Anterior cingulate cortex (tissue), 58 donors: ENCODE results near the gene GLB1L.

ENCODE experiments used
- DNase-seq, 58 donors: peaks; one replicate each; lab custom pipeline; 2025; lab: John Stamatoyannopoulos, UW

GLB1L gene

DNA sequence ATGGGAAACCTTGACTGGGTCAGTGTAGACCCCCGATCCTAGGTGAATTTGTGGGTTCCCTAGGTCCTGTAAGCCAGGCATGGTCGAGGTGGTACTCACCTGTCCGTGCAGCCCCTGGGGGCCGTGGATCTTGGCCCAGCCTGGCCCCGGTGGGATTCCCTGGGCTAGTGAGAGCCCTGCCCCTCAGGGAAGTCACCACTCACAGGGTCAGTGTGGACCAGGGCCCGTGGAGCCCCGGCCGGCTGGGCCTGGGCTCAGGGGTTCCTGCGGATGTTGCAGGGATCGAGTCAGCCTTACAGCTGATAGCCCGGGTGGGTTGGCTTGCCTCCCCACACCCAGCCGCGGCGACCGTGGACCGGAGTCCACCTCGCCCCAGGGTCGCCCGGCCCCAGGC is 16.3 kb downstream of the GLB1L start:
- peak in 1 of 58 donors; percentile 67 for DNase-seq

DNA sequence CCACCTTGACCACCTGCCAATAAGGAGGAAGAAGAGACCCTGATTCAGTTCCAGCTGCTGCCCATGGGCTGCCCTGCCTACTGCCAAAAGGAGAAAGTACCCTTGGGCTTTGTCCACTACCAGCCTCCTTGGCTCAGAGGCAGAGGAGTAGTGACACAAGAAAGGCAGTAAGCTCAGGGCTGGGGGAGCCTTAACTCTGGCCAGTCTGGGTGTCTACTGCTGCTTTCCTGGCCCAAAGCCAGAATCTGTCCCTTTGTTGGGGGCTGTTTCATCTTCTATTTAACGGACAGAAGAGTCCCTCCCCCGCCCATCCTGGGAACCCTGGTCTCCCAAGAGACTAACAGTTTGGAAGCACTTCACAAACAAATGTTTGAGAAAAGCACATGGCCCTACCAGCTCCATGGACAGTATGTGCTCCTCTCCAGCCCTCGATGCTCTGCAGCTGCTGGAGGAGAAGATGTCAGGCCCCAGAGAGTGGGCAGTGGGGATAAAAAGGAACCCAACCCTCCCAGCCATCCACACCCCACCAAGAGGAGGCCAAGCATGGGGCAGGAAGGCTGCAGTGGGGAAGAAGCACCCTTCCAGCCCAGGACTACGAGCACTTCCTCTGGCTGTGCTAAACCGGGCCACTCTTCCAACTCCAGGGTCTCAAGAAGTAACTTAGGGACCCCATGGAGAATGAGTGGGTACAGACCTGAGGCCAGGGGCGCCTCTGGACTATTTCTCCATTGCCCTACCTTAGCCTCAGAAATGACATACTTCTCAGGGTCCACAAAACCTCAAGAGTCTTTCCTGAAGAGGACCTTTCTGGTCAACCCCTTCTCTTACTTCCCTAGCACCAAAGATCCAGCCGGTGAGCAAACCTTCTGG is 17.0 kb downstream of the GLB1L start:
- peak in 1 of 58 donors; percentile 44 for DNase-seq

DNA sequence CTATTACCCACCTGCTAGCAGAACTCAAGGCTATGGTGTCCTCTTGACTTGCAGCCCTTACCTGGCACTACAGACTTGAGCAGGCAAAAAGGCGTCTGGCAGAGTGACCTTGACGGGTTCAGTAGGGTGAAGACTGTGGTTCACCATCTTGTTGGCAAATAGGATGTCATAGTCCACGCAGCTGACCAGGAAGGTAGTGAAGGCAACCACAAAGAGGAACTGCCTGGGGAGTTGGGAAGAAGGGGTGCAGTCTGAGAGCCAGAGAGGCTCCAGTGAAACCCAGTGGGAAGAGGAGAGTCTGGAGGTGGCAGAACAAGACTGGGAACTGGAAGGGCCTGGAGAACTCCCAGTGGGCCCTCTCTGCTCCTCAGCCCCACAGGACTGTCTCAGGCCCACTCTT is 19.9 kb downstream of the GLB1L start:
- DNase-seq, result no peak

DNA sequence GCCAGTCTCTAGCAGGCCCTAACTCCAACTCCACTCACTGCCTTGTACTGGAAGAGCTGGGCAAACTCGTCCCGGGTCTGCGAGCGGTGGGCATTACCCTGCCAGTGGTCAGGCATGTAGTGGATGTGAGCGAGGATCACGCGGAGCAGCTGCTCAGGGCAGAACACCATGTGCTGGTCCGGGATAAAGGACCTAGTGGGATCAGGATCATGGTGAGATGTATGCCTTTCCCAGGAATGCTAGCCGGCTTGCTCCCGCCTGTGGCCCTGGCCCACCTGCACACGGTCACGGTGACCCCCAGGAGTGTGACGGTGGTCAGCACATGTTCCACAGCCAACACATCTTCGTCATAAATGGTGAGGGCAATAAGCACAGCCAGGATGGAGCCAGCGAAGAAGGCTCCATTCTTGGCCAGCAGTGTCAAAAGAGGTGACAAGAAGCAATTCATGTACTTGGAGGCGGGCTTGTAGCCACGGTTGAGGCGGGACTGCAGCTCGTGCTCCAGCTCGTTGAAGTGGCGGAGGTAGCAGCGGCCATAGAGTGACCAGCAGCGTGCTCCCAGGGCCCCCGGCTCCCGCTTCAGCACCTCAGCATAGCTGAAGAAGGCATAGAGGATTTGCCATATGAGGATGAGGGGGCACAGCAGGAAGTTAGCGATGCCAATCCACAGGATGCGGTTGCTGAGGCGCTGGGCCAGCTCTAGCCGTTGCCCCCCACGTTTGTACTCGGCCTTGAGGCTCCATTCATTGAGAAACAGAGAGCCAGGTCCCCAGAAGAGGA is 21.2 kb downstream of the GLB1L start:
- no peak for DNase-seq

DNA sequence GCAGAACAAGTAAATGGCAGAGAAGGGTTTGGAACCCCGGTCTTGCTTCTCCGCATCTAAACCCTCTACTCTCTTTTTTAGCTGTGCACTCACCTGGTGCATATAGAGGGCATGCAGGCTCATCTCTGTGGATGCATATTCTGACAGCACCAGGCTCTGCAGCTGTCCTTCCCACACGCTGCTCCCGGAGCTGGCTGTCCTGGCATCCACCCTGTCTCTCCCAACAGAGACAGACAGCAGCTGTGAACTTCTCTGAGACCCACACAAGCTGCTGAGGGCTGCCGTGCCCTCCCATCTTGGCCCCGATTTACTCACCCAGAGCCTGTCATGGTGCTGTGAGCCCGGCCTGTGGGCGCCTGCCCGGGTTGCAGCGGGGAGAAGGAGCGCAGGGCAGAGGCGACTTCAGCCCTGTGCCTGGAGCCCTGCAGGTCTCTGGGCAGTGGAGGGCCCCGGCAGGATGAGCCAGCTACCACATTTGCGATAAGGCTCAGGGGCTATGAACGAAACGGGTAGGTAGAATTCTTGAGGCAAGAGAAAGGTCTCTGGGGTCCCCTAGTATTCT is 23.2 kb downstream of the GLB1L start:
- DNase-seq, result peak in 1 of 58 donors; percentile 8

DNA sequence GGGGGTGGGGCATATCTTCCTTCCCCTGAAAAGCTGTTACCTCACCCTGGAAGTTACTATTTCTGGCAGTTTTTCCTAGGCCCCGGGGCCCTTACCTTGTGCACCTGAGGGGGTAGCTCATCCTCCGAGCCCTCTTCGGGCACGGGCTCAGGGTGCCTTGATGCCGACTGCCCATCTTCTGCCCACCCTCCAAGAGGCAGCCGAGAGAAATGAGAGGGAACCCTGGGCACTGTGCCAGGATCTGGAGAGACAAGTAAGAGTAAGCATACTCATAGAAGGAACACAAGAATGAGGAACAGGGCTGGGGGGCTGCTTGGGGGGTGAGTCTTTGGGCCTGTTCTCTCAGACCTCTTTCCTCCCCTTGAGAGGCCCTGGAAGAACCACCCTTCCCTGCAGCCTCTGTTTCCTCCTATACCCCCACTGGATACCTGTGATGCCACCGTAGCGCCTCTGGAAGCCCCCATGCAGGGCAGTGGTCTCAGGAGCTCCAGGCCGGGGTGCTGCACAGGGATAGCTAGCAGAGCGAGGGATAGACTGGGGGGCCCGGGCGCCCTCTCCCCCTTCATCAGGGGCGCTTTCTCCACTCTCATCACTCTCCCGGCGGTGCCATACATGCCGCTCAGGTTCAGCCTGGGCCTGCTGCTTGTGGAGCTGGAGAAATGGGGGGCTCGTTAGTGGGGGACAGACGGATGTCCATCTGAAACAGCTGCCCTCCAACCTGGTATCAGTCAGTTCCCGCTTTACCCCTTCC is 24.4 kb downstream of the GLB1L start:
- no peak for DNase-seq

DNA sequence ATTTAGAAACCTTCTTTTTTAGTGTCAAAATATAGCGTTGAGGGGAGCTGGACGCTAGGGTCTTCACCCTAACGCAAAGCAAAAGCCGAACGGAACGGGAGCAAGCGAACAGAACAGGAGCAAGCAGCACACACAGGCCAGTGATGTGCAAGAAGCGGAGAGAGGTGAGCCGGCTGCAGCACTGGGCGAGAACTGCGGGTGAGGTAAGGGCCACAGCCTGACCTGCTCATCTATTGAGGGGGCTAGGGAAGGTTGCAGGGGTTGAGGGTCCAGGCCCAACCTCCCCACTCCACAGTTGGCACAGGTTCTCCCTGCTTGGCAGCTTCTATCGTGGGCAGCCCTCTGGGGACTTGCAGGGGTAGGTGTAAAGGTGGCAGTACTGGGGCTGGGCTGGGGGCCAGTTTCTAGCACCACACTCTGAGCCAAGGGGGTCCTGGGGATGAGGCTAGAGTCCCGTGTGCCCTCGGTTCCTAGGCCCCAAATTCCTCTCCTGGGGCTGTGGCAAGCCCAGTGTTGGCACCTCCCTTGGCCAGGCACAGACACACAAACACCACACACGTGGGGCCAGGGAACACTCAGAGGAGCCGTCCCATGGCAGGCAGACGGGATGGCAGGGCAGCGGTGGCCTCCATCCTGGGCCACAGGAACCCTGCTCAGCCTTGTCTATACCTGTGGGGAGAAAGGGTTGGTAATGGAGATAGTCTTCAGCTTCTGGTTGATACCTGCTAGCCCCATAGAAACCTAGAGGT is 25.3 kb downstream of the GLB1L start:
- no peak for DNase-seq

DNA sequence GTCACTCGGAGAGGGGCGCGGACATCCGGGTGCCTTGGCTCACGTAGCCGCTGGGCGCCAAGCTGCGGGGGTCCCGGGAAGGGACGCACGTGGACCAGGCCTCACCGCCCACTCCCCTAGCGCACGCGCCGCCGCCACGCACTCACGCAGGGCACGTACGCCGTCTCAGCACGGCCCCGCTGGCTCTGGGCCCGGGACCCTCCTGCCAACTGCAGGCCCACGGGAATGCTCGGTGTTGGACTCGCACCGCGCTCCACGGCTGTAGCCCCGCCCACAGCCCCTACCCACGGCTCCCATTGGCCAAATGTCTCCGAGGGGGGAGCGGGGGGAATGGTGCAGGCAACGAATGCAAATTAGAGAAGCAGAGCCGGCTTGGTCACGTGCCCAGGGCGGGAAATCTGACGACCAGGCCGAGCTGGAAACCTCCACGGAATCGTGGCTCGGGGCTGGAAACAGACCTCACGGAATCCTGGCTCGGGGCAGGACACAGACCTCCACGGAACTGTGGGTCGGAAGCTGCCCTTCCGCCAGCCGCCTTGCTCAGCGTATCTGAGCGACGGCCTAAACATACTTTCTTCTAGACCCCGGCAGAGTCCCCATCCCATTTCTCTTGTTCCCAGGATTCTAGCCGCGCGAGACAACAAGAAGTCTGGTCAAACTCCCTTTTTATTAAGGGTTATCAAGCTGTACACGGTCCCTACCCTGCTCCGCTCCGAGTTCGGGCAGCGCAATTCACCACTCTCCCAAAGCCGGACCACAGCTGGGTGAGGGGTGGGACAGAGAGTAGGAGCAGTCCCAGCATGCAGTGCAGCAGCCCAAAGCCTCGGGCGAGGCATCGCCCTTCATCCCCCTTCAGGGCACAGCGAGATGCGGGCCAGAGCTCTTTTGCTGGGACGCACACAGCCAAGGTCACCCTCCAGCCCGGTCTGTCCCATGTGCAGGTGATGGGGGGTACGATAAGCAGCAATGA is 26.2 kb downstream of the GLB1L start, which contains the start of gene ABCB6:
ABCB6 (minus strand) TSS at position 227 of the 970 bp plus-strand sequence. CDS start 285 bp downstream, outside the sequence.
- DNase-seq, result peak; percentile 80 to 98 (median 96)

DNA sequence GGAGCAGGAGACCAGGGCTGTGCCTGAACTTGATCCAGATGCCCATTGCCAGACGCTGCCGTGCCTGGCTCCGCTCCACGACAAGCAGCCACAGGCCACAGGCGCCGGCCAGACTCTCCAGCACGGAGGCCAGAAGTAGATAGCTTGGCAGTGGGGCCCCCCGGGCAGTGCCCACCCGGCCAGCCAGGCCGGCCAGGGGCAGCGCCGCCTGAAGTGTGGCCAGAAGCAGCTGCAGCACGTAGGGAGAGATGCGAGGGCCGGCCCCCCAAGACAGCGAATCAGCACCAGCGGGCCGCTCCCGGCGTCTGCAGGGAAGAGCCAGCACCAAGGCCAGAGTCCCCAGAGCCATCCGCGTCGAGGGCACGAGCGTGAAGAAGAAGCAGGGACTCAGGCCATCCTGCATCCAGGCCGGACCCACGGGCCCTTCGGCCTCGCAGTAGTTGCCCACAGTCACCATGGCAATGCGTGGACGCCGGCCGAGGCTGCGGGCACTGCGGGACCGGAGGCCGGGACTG is 27.0 kb downstream of the GLB1L start:
- DNase-seq, result peak in 52 of 58 donors; percentile 34 to 87 (median 75)

DNA sequence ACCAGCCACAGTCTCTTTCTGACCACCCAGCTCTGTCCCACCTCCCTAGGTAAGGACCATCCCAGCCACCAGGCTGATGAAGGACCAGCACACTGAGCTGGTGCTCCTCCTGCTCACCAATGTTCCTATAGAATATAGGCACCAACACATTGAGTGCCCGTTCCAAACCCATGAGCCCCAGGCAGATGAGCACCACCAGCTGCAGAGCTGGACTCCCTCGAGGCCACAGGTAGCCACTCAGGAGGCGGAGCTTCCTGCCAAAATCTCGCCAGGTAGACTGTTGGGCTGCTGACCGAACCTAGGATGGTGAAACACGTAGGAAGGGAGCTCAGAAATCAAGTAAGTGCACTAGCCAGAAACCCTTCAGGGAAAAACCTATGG is 28.7 kb downstream of the GLB1L start:
- DNase-seq, result no peak

DNA sequence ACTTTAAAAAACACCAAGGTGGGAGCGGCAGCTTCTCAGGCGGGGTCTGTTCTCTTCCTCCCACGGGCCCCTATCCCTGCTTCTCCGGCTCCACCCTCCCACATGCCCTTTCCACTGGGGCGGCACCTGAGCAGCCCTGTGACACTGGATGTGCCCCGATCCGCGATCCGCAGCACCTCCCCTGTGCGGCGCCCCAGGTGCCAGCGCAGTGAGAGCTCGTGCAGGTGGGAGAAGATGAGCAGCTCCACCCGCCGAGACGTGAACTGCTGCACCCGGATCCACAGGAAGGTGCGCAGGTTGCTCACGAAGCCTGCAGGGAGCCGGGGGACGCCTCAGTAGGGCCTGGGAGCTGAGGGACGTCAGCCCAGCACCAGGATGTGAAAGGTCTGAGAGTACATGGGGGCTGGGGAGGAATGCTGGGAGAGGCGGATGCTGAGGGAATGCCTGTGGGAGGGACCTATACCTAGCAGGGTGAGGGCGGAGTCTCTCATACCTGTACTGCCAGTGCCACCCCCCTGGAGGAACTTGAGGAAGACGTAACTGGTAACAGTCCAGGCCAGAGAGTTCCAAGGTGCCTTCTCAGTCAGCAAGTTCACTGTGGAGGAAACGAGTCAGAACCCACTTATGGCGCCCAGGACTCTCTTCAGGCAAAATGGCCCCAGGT is 29.2 kb downstream of the GLB1L start:
- DNase-seq, result no peak

DNA sequence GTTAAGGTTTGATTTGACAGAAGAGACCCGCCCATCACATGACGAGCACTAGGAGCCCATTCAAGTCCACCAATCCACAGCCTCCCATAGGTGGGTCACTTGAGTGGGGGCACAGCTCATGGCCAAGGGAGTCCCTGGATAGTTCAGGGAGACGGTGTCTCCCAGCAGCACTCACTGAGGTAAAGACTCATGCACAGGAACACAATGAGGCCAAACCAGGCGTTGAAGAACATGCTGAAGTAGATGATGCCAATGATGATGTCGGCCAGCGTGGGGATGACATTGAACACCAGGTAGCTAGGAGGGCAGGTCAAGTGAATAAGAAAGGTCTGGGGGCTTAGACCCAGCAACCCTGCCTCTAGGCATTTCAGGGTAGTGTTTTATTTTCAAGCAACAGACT is 30.5 kb downstream of the GLB1L start:
- no peak for DNase-seq

DNA sequence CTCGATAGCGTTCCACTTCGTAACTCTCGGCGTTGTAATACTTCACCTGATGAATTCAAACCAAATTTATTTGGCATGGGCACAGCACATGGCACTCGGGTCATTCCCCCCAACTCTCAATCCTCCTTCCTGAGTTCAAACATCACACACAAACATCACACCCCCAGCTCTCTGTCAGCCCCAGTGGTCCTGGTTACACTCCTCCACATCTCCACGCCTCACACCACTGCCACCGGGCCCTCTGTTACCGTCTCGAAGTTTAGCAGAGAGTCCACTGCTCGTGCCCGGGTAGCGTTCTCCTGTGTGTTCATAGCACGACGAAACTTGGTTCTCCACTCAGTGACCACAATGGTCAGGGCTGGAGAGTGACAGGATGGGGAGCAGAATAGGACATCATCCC is 31.1 kb downstream of the GLB1L start:
- DNase-seq, result no peak

DNA sequence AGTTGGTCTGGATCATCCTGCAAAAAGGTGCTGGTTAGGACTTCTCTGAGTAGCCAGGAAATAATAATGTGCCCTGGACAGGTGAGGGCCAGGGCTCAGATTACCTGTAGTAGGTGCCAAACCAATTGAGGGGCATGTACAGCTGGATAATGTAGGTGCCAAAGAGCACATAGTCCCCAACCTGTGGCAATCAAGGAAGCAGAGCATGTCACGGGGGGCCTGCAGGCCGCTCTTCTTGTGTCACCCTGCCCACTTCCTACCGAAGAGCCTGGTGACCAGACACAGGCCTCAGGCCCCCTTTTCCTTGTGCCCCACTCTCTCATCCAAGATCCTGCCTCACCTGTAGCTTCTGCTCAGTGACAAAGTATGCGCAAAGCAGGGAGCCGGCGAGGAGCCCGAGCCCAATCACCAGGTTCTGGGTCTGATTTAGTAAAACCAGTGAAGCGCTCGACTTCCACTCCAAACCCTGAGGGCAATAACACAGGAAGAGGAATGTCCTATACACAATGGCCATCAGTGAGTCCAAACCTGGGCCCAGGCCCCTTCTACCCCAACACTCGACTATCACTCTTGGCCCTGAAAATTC is 31.7 kb downstream of the GLB1L start:
- DNase-seq, result no peak

DNA sequence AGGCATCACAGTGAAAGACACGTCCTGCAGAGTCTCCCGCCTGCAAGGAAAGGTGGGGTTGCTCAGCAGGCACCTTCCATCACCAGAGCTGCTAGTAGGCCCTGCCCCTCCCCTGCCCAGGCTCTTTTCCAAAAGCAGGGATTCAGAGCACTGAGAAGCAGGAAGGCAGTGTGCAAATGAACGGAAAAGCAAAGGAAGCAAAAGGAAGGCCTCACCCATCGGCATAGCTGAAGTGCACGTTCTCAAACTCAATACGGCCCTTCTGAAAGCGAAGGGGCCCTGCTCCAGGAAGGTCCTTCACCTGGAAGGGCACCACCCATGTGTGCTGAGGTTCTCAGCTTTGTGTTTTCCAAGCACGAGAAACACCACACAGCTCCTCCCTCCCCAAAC is 32.2 kb downstream of the GLB1L start:
- DNase-seq, result no peak

DNA sequence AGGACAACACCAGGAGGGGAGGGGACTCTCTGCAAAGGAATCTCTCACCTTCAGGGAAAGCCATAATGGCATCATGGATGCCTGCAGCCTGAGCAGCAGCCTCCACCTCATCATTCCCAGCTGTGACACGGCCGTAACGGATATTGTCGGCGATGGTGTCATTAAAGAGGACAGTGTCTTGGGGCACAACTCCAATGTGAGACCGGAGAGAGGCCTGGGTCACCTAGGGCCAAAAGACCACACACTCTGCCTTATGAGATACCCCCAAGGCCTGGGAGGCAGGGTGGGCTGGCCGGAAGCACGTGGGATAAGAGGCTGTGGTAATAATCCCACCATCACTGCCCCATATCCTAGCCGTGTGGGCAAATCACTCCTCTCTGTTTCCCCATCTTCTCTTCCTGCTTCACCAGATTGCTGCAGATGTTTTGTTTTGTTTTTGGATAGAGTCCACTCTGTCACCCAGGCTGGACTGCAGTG is 34.3 kb downstream of the GLB1L start:
- no peak for DNase-seq

DNA sequence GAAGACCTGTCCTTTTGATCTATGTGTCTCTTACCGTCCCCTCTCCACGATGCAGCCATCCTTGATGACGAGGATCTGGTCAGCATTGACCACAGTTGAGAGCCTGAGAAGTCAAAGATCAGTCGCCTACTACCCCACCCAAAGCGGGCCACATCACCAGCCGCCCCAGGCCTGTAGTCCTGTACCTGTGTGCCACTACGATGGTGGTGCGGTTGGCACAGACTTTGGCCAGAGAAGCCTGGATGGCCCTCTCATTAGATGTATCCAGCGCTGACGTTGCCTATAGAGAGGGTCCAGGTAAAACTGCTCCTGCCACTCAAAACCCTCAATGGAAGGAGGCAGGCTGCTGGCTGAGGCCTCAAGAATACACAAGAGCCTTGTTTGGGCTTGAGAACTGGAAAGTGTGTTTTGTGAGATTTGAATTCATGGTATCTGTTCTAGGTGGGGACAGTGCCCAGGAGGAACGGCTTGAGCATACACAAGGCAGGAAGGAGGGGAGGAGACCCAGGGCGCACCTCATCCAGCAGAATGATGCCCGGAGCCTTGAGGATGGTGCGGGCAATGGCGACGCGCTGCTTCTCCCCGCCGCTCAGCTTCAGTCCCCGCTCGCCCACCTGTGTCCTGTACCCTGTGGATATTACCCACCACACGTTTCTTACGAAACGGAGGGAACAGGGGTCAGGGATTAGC is 34.9 kb downstream of the GLB1L start:
- no peak for DNase-seq
